Endothelial cell of umbilical vein (primary cell): ENCODE data around the gene CIAO1. TPM values are rescaled to one million over a fixed set of nuclear protein-coding genes. Genes with fewer than 3 reads are reported as not detected.

Source experiments
- BruUV-seq: library from RNA; stranded (reverse); fragments of 400-500 nt; replicated peaks from 2 replicates; lab custom pipeline; 2021; lab: Mats Ljungman, UMichigan
- CTCF ChIA-PET: fragments of 300-600, 350-600 bp; sonication (Branson Sonifier 250); formaldehyde crosslinking; loops from one replicate; lab custom pipeline; 2021; ENCODE audit warnings: antibody characterized with exemption, inconsistent platforms; lab: Charles Lee
- POLR2A ChIA-PET: fragments of 300-600, 350-600 bp; sonication (Branson Sonifier 250); formaldehyde crosslinking; loops from one replicate; lab custom pipeline; 2021; ENCODE audit warnings: antibody characterized with exemption, inconsistent platforms; lab: Charles Lee
- DNase-seq: peaks from one replicate; pipeline ENCODE4 v3.0.0-alpha.2; 2011; ENCODE audit warnings: low read depth, low spot score
- FAIRE-seq: peaks from 2 replicates; lab custom pipeline; 2011; peaks lifted over from hg19 to GRCh38; lab: Jason Lieb, UNC
- H2AFZ ChIP-seq: 2 replicates; pipeline ENCODE4 v1.6.0; 2012; ENCODE audit warnings: low read depth, low read length, control low read depth, inconsistent platforms
- H3K27ac ChIP-seq: 2 replicates; pipeline ENCODE4 v1.5.1; 2011; ENCODE audit warnings: low read depth, mild to moderate bottlenecking, control low read depth, low read length, moderate library complexity; ENCODE audit not compliant: insufficient read depth
- H3K27me3 ChIP-seq, 2 experiments: 2 replicates each; pipeline versions ENCODE4 v1.6.0 to v1.6.1; 2011; ENCODE audit warnings: low read length in 2 of 2, mixed read lengths in 1 of 2; ENCODE audit not compliant: control insufficient read depth in 2 of 2, insufficient read depth in 2 of 2
- H3K36me3 ChIP-seq, 2 experiments: 2 replicates in 1 of 2; 3 replicates in 1 of 2; pipeline ENCODE4 v1.5.1; 2011; ENCODE audit warnings: low read length in 2 of 2, mild to moderate bottlenecking in 1 of 2, moderate library complexity in 1 of 2; ENCODE audit not compliant: control insufficient read depth in 2 of 2, insufficient read depth in 2 of 2; ENCODE audit errors: extremely low read depth in 1 of 2
- H3K4me1 ChIP-seq: 3 replicates; pipeline ENCODE4 v1.5.1; 2011; ENCODE audit warnings: mild to moderate bottlenecking, low read length; ENCODE audit not compliant: control insufficient read depth, insufficient read depth; ENCODE audit errors: extremely low read depth
- H3K4me2 ChIP-seq: 2 replicates; pipeline ENCODE4 v1.6.1; 2011; ENCODE audit warnings: low read length, control low read depth, mixed read lengths; ENCODE audit not compliant: insufficient read depth
- H3K4me3 ChIP-seq, 3 experiments: fragments of 200-600 bp in 1 of 3; sonication (generic), shearing (Covaris generic) in 1 of 3; replicated peaks in 1 of 3; 2 replicates each; pipeline ENCODE4 v1.5.1; 2011 to 2016; ENCODE audit warnings: control low read depth in 3 of 3, low read length in 3 of 3, mild to moderate bottlenecking in 2 of 3, inconsistent platforms in 1 of 3, low read depth in 1 of 3, moderate library complexity in 1 of 3; ENCODE audit not compliant: insufficient read depth in 1 of 3
- H3K79me2 ChIP-seq: 2 replicates; pipeline ENCODE4 v1.6.0; 2012; ENCODE audit warnings: low read length, inconsistent platforms; ENCODE audit not compliant: control insufficient read depth, insufficient read depth
- H3K9ac ChIP-seq: replicated peaks from 2 replicates; pipeline ENCODE3; 2011; ENCODE audit warnings: low read length, control low read depth; ENCODE audit not compliant: insufficient read depth; ENCODE audit errors: extremely low read depth
- H3K9me1 ChIP-seq: replicated peaks from 3 replicates; pipeline ENCODE4 v1.6.0; 2011; ENCODE audit warnings: mild to moderate bottlenecking, low read length; ENCODE audit not compliant: control insufficient read depth, insufficient read depth; ENCODE audit errors: extremely low read depth
- H3K9me3 ChIP-seq: replicated peaks from 2 replicates; pipeline ENCODE4 v1.5.1; 2012; ENCODE audit warnings: low read length, inconsistent platforms; ENCODE audit not compliant: control insufficient read depth, insufficient read depth
- H4K20me1 ChIP-seq: replicated peaks from 2 replicates; pipeline ENCODE3; 2011; ENCODE audit warnings: mild to moderate bottlenecking, low read length; ENCODE audit not compliant: control insufficient read depth, insufficient read depth; ENCODE audit errors: extremely low read depth
- EZH2 ChIP-seq: IDR thresholded peaks from 2 replicates; pipeline ENCODE4 v1.6.1; 2012; ENCODE audit warnings: borderline replicate concordance, low read depth, mild to moderate bottlenecking, moderate library complexity, low read length, inconsistent platforms; ENCODE audit not compliant: severe bottlenecking
- FOS ChIP-seq: IDR thresholded peaks from 2 replicates; pipeline ENCODE4 v1.6.1; 2011; ENCODE audit warnings: mild to moderate bottlenecking, low read length, moderate library complexity, borderline replicate concordance; ENCODE audit not compliant: insufficient read depth
- GATA2 ChIP-seq: IDR thresholded peaks from 2 replicates; pipeline ENCODE4 v1.7.0; 2011; ENCODE audit warnings: low read depth, mild to moderate bottlenecking, moderate library complexity, mixed read lengths, low read length; ENCODE audit not compliant: insufficient read length, insufficient read depth
- JUN ChIP-seq: IDR thresholded peaks from 2 replicates; pipeline ENCODE4 v1.6.1; 2011; ENCODE audit warnings: borderline replicate concordance, low read depth; ENCODE audit not compliant: insufficient read length, insufficient read depth
- MYC ChIP-seq: IDR thresholded peaks from one replicate; pipeline ENCODE4 v1.6.1; 2011; ENCODE audit warnings: mild to moderate bottlenecking, low read depth, low read length
- POLR2A ChIP-seq: IDR thresholded peaks from 2 replicates; pipeline ENCODE4 v1.6.1; 2012; ENCODE audit warnings: low read depth, mild to moderate bottlenecking, control low read depth, low read length
- POLR2AphosphoS5 ChIP-seq: IDR thresholded peaks from 2 replicates; pipeline ENCODE4 v1.6.1; 2012; ENCODE audit warnings: low read depth, mild to moderate bottlenecking, control low read depth, low read length, moderate library complexity; ENCODE audit not compliant: insufficient read depth
- dilution Hi-C: fragments of 300-500 bp; cut with MboI; formaldehyde crosslinking; loops from one replicate; pipeline ENCODE4 v1.15.0; 2019; ENCODE audit warnings: low sequenced_read_pairs; ENCODE audit not compliant: extremely low pct_ligation_motif_present
- intact Hi-C: fragments of 100-400 bp; cut with micrococcal nuclease; formaldehyde crosslinking; loops from one replicate; pipeline ENCODE4 v1.10.0; 2022
- polyA plus RNA-seq, 4 experiments: library from polyadenylated mRNA; depleted of rRNA in 3 of 4; stranded (reverse) in 3 of 4; unstranded in 1 of 4; fragments of >200 nt; gene quantifications; 2 replicates each; pipeline versions ENCODE4 v1.2.1 to v1.2.3, GENCODE V29; 2011 to 2012; ENCODE audit warnings: missing spikeins in 1 of 4
- total RNA-seq: library from RNA; stranded (reverse); gene quantifications from 2 replicates; pipeline ENCODE4 v1.2.3, GENCODE V29; 2021
- TF ChIP-seq, protein P1 (sequence below), 2 donors: IDR thresholded peaks; 1 replicate in 1 of 2; 2 replicates in 1 of 2; pipeline ENCODE4 v1.5.1; 2011; ENCODE audit warnings: low read length in 2 of 2, mild to moderate bottlenecking in 2 of 2, moderate library complexity in 2 of 2, control low read depth in 1 of 2, inconsistent platforms in 1 of 2, low read depth in 1 of 2; ENCODE audit not compliant: insufficient read depth in 1 of 2; ENCODE audit errors: extremely low read depth in 1 of 2
- TF ChIP-seq, protein P2 (sequence below): IDR thresholded peaks from 2 replicates; pipeline ENCODE4 v1.6.1; 2011; ENCODE audit not compliant: insufficient read depth, insufficient read length

The CIAO1 gene
- total and polyA plus RNA-seq, 2 donors (not counting 3 experiments of a cell fraction or from before 2014, with no cell fraction given), result 70.7 to 119 TPM

GRCh38 chr2:96241900-96242611, 24.0 kb upstream of the CIAO1 start:
- no TSS peak for BruUV-seq
- H3K4me2 ChIP-seq, result peak overlapping the region; percentile 31
- H2AFZ ChIP-seq, result peak overlapping the region; percentile 70
- DNase-seq (peak; percentile 76), FAIRE-seq (peak; percentile 96)
- peak overlapping the region; percentile 13 for H3K9ac ChIP-seq
- H3K79me2 ChIP-seq, result no peaks in the 10 kb centered on the region
- no peaks in the 10 kb centered on the region for H3K9me3 ChIP-seq
- H3K27me3 ChIP-seq, result no peaks in the 10 kb centered on the region
- intact Hi-C loops (loop anchor here (1.0 to 2.0 kb wide), 2 partner anchors 18 to 33 kb away; partner anchors contain the start of gene STARD7), dilution Hi-C loops (no loop called here)
- H3K36me3 ChIP-seq, result no peaks in the 10 kb centered on the region
- H4K20me1 ChIP-seq, result no peaks in the 10 kb centered on the region
- H3K27ac ChIP-seq, result peak overlapping the region; percentile 71
- no peak overlapping the region for H3K4me3 ChIP-seq
- H3K4me1 ChIP-seq, result peaks cover 31% of the 10 kb centered on the region
- ChIA-PET CTCF (interaction anchor here (0.7 to 1.6 kb wide), 5 partner anchors 19 to 68 kb away, joined by 3 to 10 read pairs (median 3); no protein-coding TSS in a partner anchor), POLR2A (no interaction called here)
- TF ChIP-seq FOS, result no peak
- peak; percentile 44 for TF ChIP-seq POLR2AphosphoS5
- H3K9me1 ChIP-seq, result no peaks in the 10 kb centered on the region

- Histone ChIP-seq H3K79me2 (no peaks in the 10 kb centered on the region), H3K9me1 (no peaks in the 10 kb centered on the region), H3K36me3 (no peaks in the 10 kb centered on the region), H2AFZ (no peak overlapping the region), H3K27me3 (no peaks in the 10 kb centered on the region), H3K9me3 (no peaks in the 10 kb centered on the region), H3K9ac (no peak overlapping the region), H3K27ac (no peak overlapping the region), H4K20me1 (no peaks in the 10 kb centered on the region), H3K4me3 (no peak overlapping the region), H3K4me1 (peaks cover 33% of the 10 kb centered on the region), H3K4me2 (no peak overlapping the region)
- TF ChIP-seq GATA2 (no peak), MYC (no peak), FOS (no peak), JUN (no peak), POLR2AphosphoS5 (no peak), POLR2A (no peak), EZH2 (no peak)
- TF ChIP-seq, protein P1, sequence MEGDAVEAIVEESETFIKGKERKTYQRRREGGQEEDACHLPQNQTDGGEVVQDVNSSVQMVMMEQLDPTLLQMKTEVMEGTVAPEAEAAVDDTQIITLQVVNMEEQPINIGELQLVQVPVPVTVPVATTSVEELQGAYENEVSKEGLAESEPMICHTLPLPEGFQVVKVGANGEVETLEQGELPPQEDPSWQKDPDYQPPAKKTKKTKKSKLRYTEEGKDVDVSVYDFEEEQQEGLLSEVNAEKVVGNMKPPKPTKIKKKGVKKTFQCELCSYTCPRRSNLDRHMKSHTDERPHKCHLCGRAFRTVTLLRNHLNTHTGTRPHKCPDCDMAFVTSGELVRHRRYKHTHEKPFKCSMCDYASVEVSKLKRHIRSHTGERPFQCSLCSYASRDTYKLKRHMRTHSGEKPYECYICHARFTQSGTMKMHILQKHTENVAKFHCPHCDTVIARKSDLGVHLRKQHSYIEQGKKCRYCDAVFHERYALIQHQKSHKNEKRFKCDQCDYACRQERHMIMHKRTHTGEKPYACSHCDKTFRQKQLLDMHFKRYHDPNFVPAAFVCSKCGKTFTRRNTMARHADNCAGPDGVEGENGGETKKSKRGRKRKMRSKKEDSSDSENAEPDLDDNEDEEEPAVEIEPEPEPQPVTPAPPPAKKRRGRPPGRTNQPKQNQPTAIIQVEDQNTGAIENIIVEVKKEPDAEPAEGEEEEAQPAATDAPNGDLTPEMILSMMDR (IDR thresholded peaks at IDR 0.05; ENCODE audit: extremely low read depth in 1 of 2, insufficient read depth in 1 of 2, low read depth in 1 of 2, low read length in 2 of 2), result no peak
- TF ChIP-seq, protein P2, sequence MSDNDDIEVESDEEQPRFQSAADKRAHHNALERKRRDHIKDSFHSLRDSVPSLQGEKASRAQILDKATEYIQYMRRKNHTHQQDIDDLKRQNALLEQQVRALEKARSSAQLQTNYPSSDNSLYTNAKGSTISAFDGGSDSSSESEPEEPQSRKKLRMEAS, result no peak
- intact Hi-C loops (loop anchor here (2.0 kb wide), 1 partner anchor 35 kb away; the partner anchor contains the start of gene STARD7), dilution Hi-C loops (no loop called here)
- DNase-seq, result no peak
- ChIA-PET CTCF (no interaction called here), POLR2A (no interaction called here)
- no TSS peak for BruUV-seq
- FAIRE-seq, result no peak
These were observed 22.2 kb upstream of the CIAO1 start for GRCh38 chr2:96243843-96244242.
